Gastroesophageal sphincter (tissue), 3 donors: Measurements from ENCODE around the gene MPZL1.

Experiments used
- CTCF ChIP-seq, 4 experiments: fragments of 200-600 bp in 2 of 4; fragments of 450-650 bp in 2 of 4; sonication (generic) in 1 of 4; IDR thresholded peaks; one replicate each; pipeline ENCODE4 v1.5.1; 2017 to 2019; ENCODE audit warnings: antibody characterized with exemption in 4 of 4, mild to moderate bottlenecking in 2 of 4, moderate library complexity in 2 of 4
- POLR2AphosphoS5 ChIP-seq: sonication (generic); formaldehyde crosslinking; IDR thresholded peaks from one replicate; pipeline ENCODE4 v1.6.1; 2017; ENCODE audit warnings: antibody characterized with exemption

GRCh38 chr1:167773516-167773915 is 51.7 kb downstream of the MPZL1 start:
- TF ChIP-seq CTCF (IDR thresholded peaks at IDR 0.05) (no peak), POLR2AphosphoS5 (no peak)
